NCI-H82 treated with DMSO at 0.1 percent for 48 hours (cell line): ENCODE measurements around the gene HACD2.

ENCODE experiments used
- DNase-seq: peaks from one replicate; lab custom pipeline; 2025; ENCODE audit not compliant: unreplicated experiment; lab: John Stamatoyannopoulos, UW

Gene HACD2

GRCh38 chr3:123584988-123585937, at the start of gene HACD2:
TSS of gene HACD2 (minus strand) at chr3:123585053. CDS start at chr3:123585027, 26 bp downstream.
- DNase-seq: peak; percentile 94

DNA sequence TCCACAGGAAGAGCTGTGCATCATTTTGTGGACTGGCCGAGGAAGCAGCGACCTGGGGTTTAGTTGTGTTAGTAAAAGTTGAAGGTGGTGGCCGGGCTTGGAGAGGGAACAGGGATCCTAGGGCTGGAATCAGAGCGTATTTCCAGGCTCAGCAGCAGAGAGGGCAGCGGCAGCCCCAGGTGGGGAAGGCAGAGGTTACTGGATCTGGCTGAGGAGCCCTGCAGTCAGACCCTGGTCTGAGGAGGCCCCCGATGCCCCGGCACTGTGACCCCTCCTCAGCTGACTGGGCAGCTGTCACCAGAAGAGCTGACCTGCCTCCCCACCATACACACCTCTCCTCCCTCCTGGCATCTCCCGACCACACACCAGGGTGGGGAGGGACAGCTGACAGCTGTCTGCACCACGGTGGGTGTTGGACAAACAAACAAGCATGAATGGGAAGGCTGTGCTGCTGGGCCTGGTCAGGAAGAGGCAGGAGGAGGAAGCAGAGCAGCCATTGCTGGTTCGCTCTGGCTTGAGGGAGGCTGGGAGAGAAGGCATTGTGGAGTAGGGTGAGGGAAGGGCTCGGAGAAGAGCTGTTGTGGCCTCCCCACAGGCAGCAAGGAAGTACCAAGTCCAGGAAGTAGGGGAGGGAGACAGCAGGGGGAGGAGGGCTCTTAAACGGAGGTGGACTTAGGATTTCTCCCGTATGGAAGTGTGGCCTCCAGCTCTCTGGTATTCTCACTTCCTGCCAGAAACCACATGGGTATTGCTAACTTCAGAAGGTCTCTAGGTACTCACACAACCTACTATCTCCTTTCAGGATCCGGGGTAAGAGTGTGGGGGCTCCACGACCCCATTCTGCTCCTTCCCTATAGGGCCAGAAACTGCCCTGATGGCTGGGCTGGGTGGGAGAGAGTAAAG, 49.5 kb upstream of the HACD2 start:
- DNase-seq: no peak

GRCh38 chr3:123633530-123633929, 48.7 kb upstream of the HACD2 start:
- no peak for DNase-seq

DNA sequence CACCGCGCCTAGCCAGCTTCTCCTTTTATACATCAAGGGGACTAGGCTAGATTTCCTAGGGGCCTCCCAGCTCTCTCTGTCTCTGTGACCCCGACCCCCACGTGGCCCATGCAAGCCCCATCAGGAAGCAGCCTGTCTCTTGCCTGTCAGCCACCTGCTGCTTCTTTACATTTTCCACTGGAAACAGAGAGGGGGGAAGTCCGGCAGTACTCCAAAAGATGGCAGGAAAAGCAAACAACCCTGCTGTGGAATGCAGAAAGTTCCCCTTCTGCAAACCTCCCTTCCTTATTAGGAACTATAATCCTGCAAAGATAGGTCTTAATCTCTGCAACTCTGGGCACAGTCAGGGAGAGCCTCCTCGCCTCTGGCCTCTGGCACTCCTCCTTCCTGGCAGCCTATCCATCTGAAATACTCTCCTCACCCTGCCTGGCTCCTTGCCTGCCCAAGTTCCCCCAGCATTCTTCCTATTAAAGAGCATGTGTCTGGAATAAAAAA, 47.4 kb upstream of the HACD2 start:
- DNase-seq: no peak

GRCh38 chr3:123629747-123630047, 44.8 kb upstream of the HACD2 start:
- DNase-seq: no peak

- DNase-seq: no peak
Measured at GRCh38 chr3:123628996-123629746, 44.3 kb upstream of the HACD2 start.

DNA sequence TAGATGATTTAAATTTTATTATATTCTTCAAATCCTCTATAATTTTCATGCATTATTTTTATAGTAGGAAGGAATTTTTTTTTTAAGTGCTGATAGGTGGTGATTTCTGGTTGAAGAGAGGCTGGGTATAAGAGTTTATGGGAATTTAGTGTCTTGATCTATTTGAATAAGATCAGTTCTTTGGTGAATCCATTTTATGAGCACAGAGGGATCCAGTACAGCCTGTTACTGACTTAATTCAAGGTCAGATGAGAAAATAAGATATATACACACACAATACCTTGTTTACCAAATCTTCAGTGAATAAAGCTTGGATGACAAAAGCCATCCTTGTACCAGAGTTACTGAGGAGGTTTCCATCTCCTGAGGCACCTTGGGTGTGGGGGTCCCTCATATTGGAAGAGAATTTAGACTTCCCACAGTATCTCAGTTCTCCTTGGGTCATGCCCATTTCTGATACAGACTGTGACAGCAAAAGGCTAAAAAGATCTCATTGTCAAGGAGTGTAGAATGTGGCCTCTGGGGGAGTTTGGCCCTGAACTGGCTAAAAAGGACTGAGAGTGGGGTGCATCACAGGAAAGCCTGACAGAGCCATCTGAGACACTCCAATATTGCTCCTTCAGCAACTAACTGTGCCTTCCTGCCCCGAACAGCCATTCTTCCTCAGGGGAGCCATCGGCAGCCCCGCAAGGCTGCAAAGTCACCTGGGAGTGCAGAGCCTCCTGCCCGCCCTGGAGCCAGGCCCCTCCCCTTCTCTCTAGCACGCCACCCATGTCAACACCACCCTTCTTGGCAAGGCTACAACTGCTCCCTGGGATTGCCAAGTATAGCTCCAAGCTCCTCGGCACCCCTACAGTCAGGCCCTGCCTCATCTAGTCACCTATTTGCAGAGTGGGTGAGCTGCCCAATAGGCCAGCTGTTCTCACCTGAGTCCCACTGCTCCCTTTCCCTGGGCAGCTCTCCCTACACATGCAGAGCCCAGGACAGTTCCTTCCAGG, 43.1 kb upstream of the HACD2 start:
- DNase-seq: no peak

DNA sequence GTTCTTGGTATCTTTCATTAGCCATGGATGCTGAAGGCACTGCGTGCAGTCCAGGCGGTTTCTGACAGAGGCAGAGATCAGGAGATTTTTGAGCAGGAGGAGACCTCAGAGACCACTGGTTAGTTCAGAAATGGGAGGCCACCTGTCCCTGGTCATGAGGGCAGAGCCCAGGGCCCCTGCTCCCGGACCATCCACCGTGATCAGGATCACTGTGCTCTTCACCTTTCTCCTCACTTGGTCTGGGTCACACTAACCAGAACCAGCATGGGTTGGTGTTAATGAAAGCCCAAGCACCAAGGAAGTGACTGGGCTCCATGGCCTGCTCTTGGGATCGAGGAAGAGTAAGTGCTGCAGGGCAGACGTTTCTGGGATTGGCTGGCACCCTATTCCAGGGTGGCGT, 42.0 kb upstream of the HACD2 start:
- no peak for DNase-seq

GRCh38 chr3:123624302-123624701, 39.4 kb upstream of the HACD2 start:
- DNase-seq: no peak

DNA sequence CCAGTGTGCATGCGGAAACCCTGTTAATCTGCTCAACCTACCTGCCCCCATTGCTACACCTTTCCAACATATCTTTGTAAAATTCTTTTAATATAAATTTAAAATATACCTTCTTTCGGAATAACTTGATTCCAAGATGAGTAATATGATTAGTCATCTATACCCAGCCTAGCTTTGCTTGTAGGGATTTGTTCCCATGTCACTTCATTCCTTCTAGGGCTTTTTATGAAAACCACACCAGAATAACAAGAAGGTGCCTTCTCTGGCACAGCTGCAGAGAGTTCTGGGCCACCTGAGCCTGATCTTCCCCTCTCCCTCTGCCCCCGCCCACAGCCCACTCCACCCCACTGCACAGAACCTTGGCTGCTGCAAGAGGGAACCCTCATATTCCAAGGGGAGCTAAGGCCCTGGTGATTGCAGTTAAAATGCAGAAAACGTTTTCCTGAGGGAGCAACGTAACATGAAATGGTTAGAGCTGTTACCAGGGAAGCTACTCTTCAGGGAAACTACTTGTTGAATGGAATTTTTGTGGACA, 38.6 kb upstream of the HACD2 start:
- DNase-seq: no peak

DNA sequence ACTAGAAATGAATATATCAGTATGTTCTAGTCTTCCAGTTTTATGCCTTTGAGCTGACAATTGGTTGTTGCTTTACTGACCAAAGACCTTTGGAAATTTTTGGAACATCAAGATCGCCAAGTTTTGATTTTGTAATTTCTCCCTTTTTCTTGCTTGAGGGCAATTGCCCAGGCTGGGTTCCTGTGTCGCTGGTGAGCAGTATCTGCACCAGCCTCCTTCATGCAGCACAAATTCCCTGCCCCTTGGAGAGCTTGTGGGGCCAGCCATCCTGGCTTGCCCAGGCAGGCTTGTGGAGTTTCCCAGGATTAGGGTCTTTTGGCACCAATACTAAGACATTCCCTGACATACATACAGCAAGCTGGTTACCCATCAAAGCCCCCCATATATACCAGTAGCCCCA, 37.9 kb upstream of the HACD2 start:
- DNase-seq: no peak

DNA sequence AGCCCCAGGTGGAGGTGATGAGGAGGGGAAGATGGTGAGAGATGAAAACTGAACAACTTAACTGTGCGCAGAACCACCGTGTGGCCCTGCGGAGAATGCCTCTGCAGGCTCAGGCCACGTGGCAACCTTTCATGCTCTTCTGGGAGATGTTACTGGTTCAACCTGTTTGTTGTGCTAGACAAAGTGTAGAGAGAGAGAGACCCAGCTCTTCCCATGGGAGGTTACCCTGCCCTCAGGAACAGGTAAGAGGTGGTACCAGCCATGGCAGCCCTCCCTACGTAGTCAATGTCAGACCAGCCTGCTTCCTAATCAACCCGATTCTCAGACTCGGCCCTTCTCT, 37.0 kb upstream of the HACD2 start:
- DNase-seq: no peak

DNA sequence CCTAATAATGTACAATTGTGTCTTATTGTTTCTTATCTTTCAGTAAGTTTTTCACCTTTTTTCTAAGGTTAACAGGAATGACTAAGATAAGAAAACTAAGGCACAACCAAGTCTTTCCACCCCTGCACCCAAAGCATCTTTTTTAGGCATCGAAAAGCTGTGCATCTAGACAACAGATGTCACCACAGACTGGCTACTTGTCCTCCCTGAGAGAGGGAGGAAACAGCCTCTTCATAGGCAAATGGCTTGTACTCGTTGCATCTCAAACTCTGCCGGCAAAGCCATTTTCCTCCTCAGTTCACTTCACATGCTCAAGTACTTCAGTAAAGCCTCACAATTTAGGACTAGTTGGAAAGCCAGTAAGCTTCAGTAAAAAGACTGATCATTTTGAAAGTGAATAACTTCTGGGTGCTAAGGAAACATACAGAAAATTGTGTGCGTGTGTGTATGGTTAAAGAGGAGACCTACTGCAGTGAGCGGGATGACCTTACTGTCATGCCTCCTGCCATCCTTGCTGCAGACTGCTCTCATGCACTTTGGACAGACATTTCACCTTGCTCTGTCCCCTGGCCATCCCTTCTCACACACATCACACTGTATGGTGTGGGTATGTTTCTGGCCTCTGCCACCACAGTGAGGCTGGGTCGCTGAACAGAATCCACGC, 36.5 kb upstream of the HACD2 start:
- no peak for DNase-seq

DNA sequence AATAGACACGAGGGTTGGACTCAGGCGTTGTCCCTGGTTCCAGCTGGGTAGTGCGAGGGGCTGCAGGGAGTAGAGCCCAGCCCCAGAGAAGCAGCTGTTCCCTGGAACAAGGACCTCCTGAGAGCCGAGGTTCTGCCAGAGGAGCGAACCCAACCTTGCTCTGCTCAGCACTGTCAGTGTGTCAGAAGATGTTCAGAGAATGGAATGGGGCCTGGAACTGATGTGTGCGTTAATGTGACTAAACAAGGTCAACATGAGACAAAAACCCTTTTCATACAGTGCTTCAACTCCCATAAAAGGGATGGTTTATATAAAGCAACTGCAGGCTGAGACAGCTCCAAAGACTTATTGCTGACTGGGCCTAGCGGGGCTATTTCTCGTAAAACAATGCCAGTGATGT, 35.5 kb upstream of the HACD2 start:
- DNase-seq: no peak

GRCh38 chr3:123618768-123619484, 34.1 kb upstream of the HACD2 start:
- DNase-seq: no peak

- no peak for DNase-seq
Measured at GRCh38 chr3:123618076-123618708, 33.3 kb upstream of the HACD2 start.

DNA sequence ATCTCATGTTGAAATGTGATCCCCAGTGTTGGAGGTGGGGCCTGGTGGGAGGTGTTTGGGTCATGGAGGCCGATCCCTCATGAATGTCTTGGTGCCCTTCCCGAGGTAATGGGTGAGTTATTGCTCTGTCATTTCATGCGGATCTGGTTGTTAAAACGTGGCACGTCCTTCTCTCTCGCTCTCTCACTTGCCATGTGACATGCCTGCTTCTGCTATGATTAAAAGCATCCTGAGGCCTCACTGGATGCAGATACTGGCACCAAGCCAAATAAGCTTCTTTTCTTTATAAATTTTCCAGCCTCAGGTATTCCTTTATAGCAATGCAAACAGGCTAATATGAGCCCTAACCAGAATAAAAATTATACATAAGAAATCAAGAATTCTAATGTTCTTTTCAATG, 31.7 kb upstream of the HACD2 start:
- no peak for DNase-seq

GRCh38 chr3:123613543-123613942, 28.7 kb upstream of the HACD2 start:
- DNase-seq: no peak
